Tibial artery (tissue), 4 donors: ENCODE data around the gene COL1A2.
A peak's percentile ranks its signal among the peaks of the same experiment; 100 is the strongest.

Experiments
- DNase-seq, 2 donors: peaks; one replicate each; pipeline ENCODE4 v3.0.0-alpha.2; 2019
- H3K27ac ChIP-seq, 2 donors: fragments of 200-600 bp; sonication (generic) in 1 of 2; 1 replicate in 1 of 2; 2 replicates in 1 of 2; pipeline ENCODE4 v1.5.1; 2018 to 2019; ENCODE audit warnings: mild to moderate bottlenecking in 1 of 2
- H3K27me3 ChIP-seq, 2 donors: fragments of 200-600 bp; sonication (generic) in 1 of 2; one replicate each; pipeline versions ENCODE4 v1.5.1 to v1.6.0; 2016 to 2019
- H3K36me3 ChIP-seq, 3 donors: fragments of 200-600 bp; sonication (generic) in 2 of 3; one replicate each; pipeline ENCODE4 v1.5.1; 2016 to 2019; ENCODE audit warnings: mild to moderate bottlenecking in 2 of 3
- H3K4me1 ChIP-seq, 4 donors: fragments of 200-600 bp; sonication (generic) in 2 of 4; 1 replicate in 3 of 4; 2 replicates in 1 of 4; pipeline ENCODE4 v1.5.1; 2016 to 2019
- H3K4me3 ChIP-seq, 2 donors: fragments of 200-600 bp; sonication (generic) in 1 of 2; 1 replicate in 1 of 2; 2 replicates in 1 of 2; pipeline ENCODE4 v1.5.1; 2018 to 2019; ENCODE audit warnings: mild to moderate bottlenecking in 2 of 2
- H3K9me3 ChIP-seq, 3 donors: fragments of 200-600 bp; sonication (generic) in 1 of 3; one replicate each; pipeline ENCODE4 v1.5.1; 2016 to 2019
- CTCF ChIP-seq, 2 experiments: fragments of 200-600 bp in 1 of 2; fragments of 450-650 bp in 1 of 2; IDR thresholded peaks; one replicate each; pipeline ENCODE4 v1.5.1; 2017 to 2019; ENCODE audit warnings: antibody characterized with exemption in 2 of 2, mild to moderate bottlenecking in 1 of 2, moderate library complexity in 1 of 2
- intact Hi-C: fragments of 100-400 bp; cut with DNase I; formaldehyde crosslinking; loops from one replicate; pipeline ENCODE4 v1.15.0; 2023; ENCODE audit warnings: low total_unique reads

The COL1A2 gene

GRCh38 chr7:94374721-94375566, 19.8 kb upstream of the COL1A2 start:
- Histone ChIP-seq H3K27ac (peak overlapping the region; percentile 78 to 84), H3K36me3 (no peaks in the 10 kb centered on the region), H3K9me3 (no peaks in the 10 kb centered on the region), H3K4me1 (peaks cover 0 to 42% (median 24%) of the 10 kb centered on the region in 4 donors), H3K4me3 (peak overlapping the region; percentile 20 to 27), H3K27me3 (no peaks in the 10 kb centered on the region)
- TF ChIP-seq CTCF (IDR thresholded peaks at IDR 0.05): no peak
- intact Hi-C loops: loop anchor here (2.0 to 5.0 kb wide), 2 partner anchors 20 to 68 kb away; partner anchors contain the start of gene COL1A2
- peak; percentile 70 to 81 for DNase-seq

- Histone ChIP-seq H3K27me3 (no peaks in the 10 kb centered on the region), H3K9me3 (no peaks in the 10 kb centered on the region), H3K4me1 (peaks cover 0 to 42% (median 24%) of the 10 kb centered on the region in 4 donors), H3K4me3 (peak overlapping the region; percentile 20 to 27), H3K36me3 (no peaks in the 10 kb centered on the region), H3K27ac (peak overlapping the region; percentile 78 to 84)
- no peak for DNase-seq
- no peak for TF ChIP-seq CTCF (IDR thresholded peaks at IDR 0.05)
- intact Hi-C loops: loop anchor here (2.0 to 5.0 kb wide), 2 partner anchors 19 to 68 kb away; partner anchors contain the start of gene COL1A2
Measured at GRCh38 chr7:94375691-94376090, 19.0 kb upstream of the COL1A2 start.

- Histone ChIP-seq H3K27me3 (no peaks in the 10 kb centered on the region), H3K4me1 (peaks cover 0 to 42% (median 24%) of the 10 kb centered on the region in 4 donors), H3K4me3 (no peak overlapping the region), H3K27ac (peak overlapping the region; percentile 78 to 84), H3K36me3 (no peaks in the 10 kb centered on the region), H3K9me3 (no peaks in the 10 kb centered on the region)
- no peak for DNase-seq
- TF ChIP-seq CTCF (IDR thresholded peaks at IDR 0.05): no peak
- intact Hi-C loops: loop anchor here (5.0 kb wide), 1 partner anchor 69 kb away; no protein-coding TSS in a partner anchor
Measured at GRCh38 chr7:94376281-94376680, 18.4 kb upstream of the COL1A2 start.

- DNase-seq: no peak
- intact Hi-C loops: loop anchor here (5.0 kb wide), 1 partner anchor 71 kb away; no protein-coding TSS in a partner anchor
Measured at GRCh38 chr7:94378356-94378755, 16.3 kb upstream of the COL1A2 start.

GRCh38 chr7:94380264-94380663, 14.4 kb upstream of the COL1A2 start:
- no peak for TF ChIP-seq CTCF (IDR thresholded peaks at IDR 0.05)
- no peaks in the 10 kb centered on the region for H3K27me3 ChIP-seq
- H3K4me1 ChIP-seq: peaks cover 0 to 21% (median 9%) of the 10 kb centered on the region in 4 donors
- H3K4me3 ChIP-seq: no peak overlapping the region
- H3K9me3 ChIP-seq: no peaks in the 10 kb centered on the region
- H3K36me3 ChIP-seq: no peaks in the 10 kb centered on the region
- no peak overlapping the region for H3K27ac ChIP-seq
- DNase-seq: no peak
- intact Hi-C loops: no loop called here

More at GRCh38 chr7:94378356-94378755, 16.3 kb upstream of the COL1A2 start:
- Histone ChIP-seq H3K36me3 (no peaks in the 10 kb centered on the region), H3K27me3 (no peaks in the 10 kb centered on the region), H3K4me1 (peaks cover 0 to 40% (median 24%) of the 10 kb centered on the region in 4 donors), H3K4me3 (no peak overlapping the region), H3K27ac (peak overlapping the region in 1 of 2 donors; percentile 15), H3K9me3 (no peaks in the 10 kb centered on the region)
- no peak for TF ChIP-seq CTCF (IDR thresholded peaks at IDR 0.05)
